Spinal cord (tissue), 10 donors: Measurements from ENCODE around the gene UQCR11. TPM values are rescaled to one million over a fixed set of nuclear protein-coding genes. Genes with fewer than 3 reads are reported as not detected.
"Not testable (repeated sequence)": the region's sequence is repeated elsewhere in the genome, so short reads cannot be mapped to it uniquely, and the experiment has no call there.

Experiments used
- DNase-seq, 6 donors: peaks; one replicate each; pipeline versions ENCODE4 v3.0.0 to v3.0.0-alpha.2; 2013 to 2015; ENCODE audit warnings: low spot score in 6 of 6, low read depth in 4 of 6
- H3K27ac ChIP-seq: one replicate; pipeline ENCODE4 v1.5.1; 2013; ENCODE audit warnings: low read depth, low read length, control low read depth
- H3K27me3 ChIP-seq: one replicate; pipeline ENCODE4 v1.6.1; 2013; ENCODE audit warnings: low read length; ENCODE audit not compliant: control insufficient read depth, insufficient read depth
- H3K36me3 ChIP-seq: one replicate; pipeline ENCODE4 v1.6.1; 2013; ENCODE audit warnings: low read length; ENCODE audit not compliant: control insufficient read depth, insufficient read depth
- H3K4me1 ChIP-seq: one replicate; pipeline ENCODE4 v1.6.1; 2013; ENCODE audit warnings: low read length; ENCODE audit not compliant: control insufficient read depth, insufficient read depth
- H3K4me3 ChIP-seq: one replicate; pipeline ENCODE4 v1.5.1; 2013; ENCODE audit warnings: low read depth, low read length, control low read depth
- H3K9me3 ChIP-seq: one replicate; pipeline ENCODE4 v1.6.1; 2013; ENCODE audit warnings: low read length; ENCODE audit not compliant: control insufficient read depth, insufficient read depth
- WGBS: methylation state at CpG from one replicate; pipeline ENCODE4 v1.1.5; 2013; ENCODE audit warnings: missing lambda C conversion rate; ENCODE audit not compliant: insufficient coverage; 5-methylcytosine and 5-hydroxymethylcytosine counted together
- polyA plus RNA-seq, 2 donors: library from polyadenylated mRNA; unstranded; fragments of 120-200 nt; gene quantifications; one replicate each; pipeline ENCODE4 v1.2.1, GENCODE V29; 2013; ENCODE audit not compliant: insufficient read length in 2 of 2
- total RNA-seq, 2 donors: library from RNA; depleted of rRNA in 1 of 2; stranded (reverse); fragments of 120-200 nt in 1 of 2; fragments of >200 nt in 1 of 2; gene quantifications; one replicate each; pipeline versions ENCODE4 v1.2.3 to v1.2.4, GENCODE V29; 2013 to 2014
- donor health status: healthy.

Gene UQCR11
- total and polyA plus RNA-seq, 4 donors, result 60.4 to 203 (median 184) TPM

- no peaks in the 10 kb centered on the region for H3K27me3 ChIP-seq
- H3K9me3 ChIP-seq, result no peaks in the 10 kb centered on the region
- no peak for DNase-seq
- H3K4me3 ChIP-seq, result no peak overlapping the region
- no peak overlapping the region for H3K27ac ChIP-seq
- 75% methylated on average over 20 of the region's 23 CpGs for WGBS
- peaks cover 29% of the 10 kb centered on the region for H3K4me1 ChIP-seq
- H3K36me3 ChIP-seq, result peaks cover 64% of the 10 kb centered on the region
Observed at GRCh38 chr19:1648920-1649541, 43.8 kb upstream of the UQCR11 start.

DNA sequence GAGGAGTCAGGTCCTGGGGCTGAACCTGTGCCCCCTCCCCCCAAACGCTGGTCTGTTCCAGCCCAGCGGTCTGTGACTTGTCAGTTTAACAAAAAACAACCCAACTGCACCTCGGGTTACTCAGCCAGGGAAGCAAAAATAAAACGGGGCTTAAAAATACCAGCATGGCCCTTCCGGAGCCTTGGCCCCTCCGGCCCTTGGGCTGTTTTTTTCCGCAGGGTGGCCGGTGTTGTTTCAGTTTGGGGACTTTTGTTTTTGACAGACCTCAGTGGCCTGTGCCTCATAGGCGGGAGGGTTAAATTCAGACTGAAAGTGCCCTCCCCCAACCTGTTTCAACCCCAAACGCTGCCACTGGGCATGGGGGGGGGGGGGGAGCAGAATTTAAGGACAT, 43.2 kb upstream of the UQCR11 start:
- Histone ChIP-seq H3K27ac (no peak overlapping the region), H3K27me3 (no peaks in the 10 kb centered on the region), H3K36me3 (peaks cover 70% of the 10 kb centered on the region), H3K4me3 (no peak overlapping the region), H3K9me3 (no peaks in the 10 kb centered on the region), H3K4me1 (peaks cover 26% of the 10 kb centered on the region)
- WGBS, result 87% methylated on average over 5 of the region's 10 CpGs
- DNase-seq, result no peak

GRCh38 chr19:1647501-1648458, 42.5 kb upstream of the UQCR11 start:
- no peak for DNase-seq
- H3K4me1 ChIP-seq, result peaks cover 21% of the 10 kb centered on the region
- 92% methylated on average over 36 of the region's 41 CpGs for WGBS
- no peak overlapping the region for H3K4me3 ChIP-seq
- H3K36me3 ChIP-seq, result peaks cover 75% of the 10 kb centered on the region
- no peaks in the 10 kb centered on the region for H3K9me3 ChIP-seq
- no peak overlapping the region for H3K27ac ChIP-seq
- no peaks in the 10 kb centered on the region for H3K27me3 ChIP-seq

- H3K9me3 ChIP-seq, result no peaks in the 10 kb centered on the region
- H3K4me3 ChIP-seq, result no peak overlapping the region
- H3K27ac ChIP-seq, result no peak overlapping the region
- H3K36me3 ChIP-seq, result peaks cover 84% of the 10 kb centered on the region
- peaks cover 21% of the 10 kb centered on the region for H3K4me1 ChIP-seq
- H3K27me3 ChIP-seq, result no peaks in the 10 kb centered on the region
- 85% methylated on average over 20 of the region's 29 CpGs for WGBS
- no peak for DNase-seq
Observed at GRCh38 chr19:1646659-1647453, 41.6 kb upstream of the UQCR11 start.

- Histone ChIP-seq H3K27ac (no peak overlapping the region), H3K36me3 (peaks cover 89% of the 10 kb centered on the region), H3K27me3 (no peaks in the 10 kb centered on the region), H3K4me1 (peaks cover 18% of the 10 kb centered on the region), H3K9me3 (no peaks in the 10 kb centered on the region), H3K4me3 (no peak overlapping the region)
- WGBS, result 88% methylated on average over 24 of the region's 24 CpGs
- DNase-seq, result no peak
Observed at GRCh38 chr19:1646149-1646548, 40.9 kb upstream of the UQCR11 start.

- peaks cover 94% of the 10 kb centered on the region for H3K36me3 ChIP-seq
- H3K27ac ChIP-seq, result no peak overlapping the region
- peaks cover 9% of the 10 kb centered on the region for H3K4me1 ChIP-seq
- WGBS, result 94% methylated on average over 22 of the region's 23 CpGs
- DNase-seq, result no peak
- H3K9me3 ChIP-seq, result no peaks in the 10 kb centered on the region
- H3K27me3 ChIP-seq, result no peaks in the 10 kb centered on the region
- no peak overlapping the region for H3K4me3 ChIP-seq
Observed at GRCh38 chr19:1645299-1645698, 40.0 kb upstream of the UQCR11 start.

GRCh38 chr19:1644070-1644469, 38.8 kb upstream of the UQCR11 start:
- Histone ChIP-seq H3K9me3 (no peaks in the 10 kb centered on the region), H3K4me1 (no peaks in the 10 kb centered on the region), H3K27me3 (no peaks in the 10 kb centered on the region), H3K4me3 (no peak overlapping the region), H3K27ac (no peak overlapping the region), H3K36me3 (peaks cover 88% of the 10 kb centered on the region)
- WGBS, result 99% methylated on average over 14 of the region's 16 CpGs
- no peak for DNase-seq

DNA sequence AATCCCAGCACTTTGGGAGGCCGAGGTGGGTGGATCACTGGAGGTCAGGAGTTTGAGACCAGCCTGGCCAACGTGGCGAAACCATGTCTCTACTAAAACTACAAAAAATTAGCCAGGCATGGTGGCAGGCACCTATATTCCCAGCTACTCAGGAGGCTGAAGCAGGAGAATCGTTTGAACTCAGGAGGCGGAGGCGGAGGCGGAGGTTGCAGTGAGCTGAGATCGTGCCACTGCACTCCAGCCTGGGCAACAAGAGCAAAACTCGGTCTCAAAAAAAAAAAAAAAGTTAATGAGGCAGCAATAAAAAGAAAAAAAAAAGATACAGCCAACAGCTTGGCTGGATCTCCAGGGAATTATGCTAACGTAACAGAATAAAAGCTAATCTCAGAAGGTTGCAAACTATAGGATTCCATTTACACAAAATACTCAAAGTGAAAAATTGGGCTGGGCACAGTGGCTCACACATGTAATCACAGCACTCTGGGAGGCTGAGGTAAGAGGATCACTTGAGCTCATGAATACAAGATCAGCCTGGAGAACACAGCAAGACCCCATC, 35.7 kb upstream of the UQCR11 start:
- peak in 1 of 6 donors; percentile 62 for DNase-seq
- not testable (repeated sequence) for H3K27ac ChIP-seq, H3K4me3 ChIP-seq, H3K9me3 ChIP-seq, H3K4me1 ChIP-seq, H3K27me3 ChIP-seq
- H3K36me3 ChIP-seq, result peaks cover 78% of the 10 kb centered on the region
- WGBS, result 75% methylated on average over 5 of the region's 10 CpGs
